IMR-90 (cell line): ENCODE measurements around the gene SMYD1. TPM values are rescaled to one million over a fixed set of nuclear protein-coding genes. Genes with fewer than 3 reads are reported as not detected.

Experiments
- ATAC-seq: fragments of 200-7000 bp; cut with Tn5 transposase; 2 replicates; pipeline ENCODE4 v1.9.1; 2020; ENCODE audit warnings: low read depth, mild to moderate bottlenecking, moderate library complexity
- BruUV-seq: library from RNA; stranded (reverse); fragments of 400-500 nt; replicated peaks from 2 replicates; lab custom pipeline; 2021; lab: Mats Ljungman, UMichigan
- CTCF ChIA-PET: fragments of 300-600 bp; formaldehyde crosslinking; extraction: SDS; loops from one replicate; lab custom pipeline; 2021; ENCODE audit warnings: antibody characterized with exemption; lab: Yijun Ruan, JAX
- POLR2A ChIA-PET: fragments of 300-600 bp; sonication (Branson Sonifier 250); formaldehyde crosslinking; loops from one replicate; lab custom pipeline; 2022; ENCODE audit warnings: antibody characterized with exemption; ENCODE audit not compliant: unreplicated experiment; lab: Charles Lee
- DNase-seq: peaks from one replicate; pipeline ENCODE4 v3.0.0; 2013
- H2AFZ ChIP-seq: replicated peaks from 2 replicates; pipeline ENCODE3; 2013; ENCODE audit warnings: low read length, mild to moderate bottlenecking; ENCODE audit not compliant: poor library complexity
- H2AK5ac ChIP-seq: 2 replicates; pipeline ENCODE4 v1.6.1; 2013; ENCODE audit warnings: low read depth, low read length, inconsistent platforms
- H2AK9ac ChIP-seq: replicated peaks from 2 replicates; pipeline ENCODE3; 2013; ENCODE audit warnings: mild to moderate bottlenecking, low read depth, low read length, moderate library complexity; ENCODE audit not compliant: poor library complexity
- H2BK120ac ChIP-seq: 2 replicates; pipeline ENCODE4 v1.6.1; 2013; ENCODE audit warnings: low read depth, low read length, inconsistent platforms
- H2BK15ac ChIP-seq: 3 replicates; pipeline ENCODE4 v1.6.1; 2013; ENCODE audit warnings: low read depth, low read length, inconsistent platforms
- H2BK20ac ChIP-seq: 2 replicates; pipeline ENCODE4 v1.6.1; 2013; ENCODE audit warnings: low read depth, mild to moderate bottlenecking, inconsistent platforms, low read length, moderate library complexity
- H2BK5ac ChIP-seq: 2 replicates; pipeline ENCODE4 v1.6.1; 2013; ENCODE audit warnings: mild to moderate bottlenecking, low read depth, low read length, inconsistent platforms; ENCODE audit not compliant: poor library complexity, severe bottlenecking
- H3K14ac ChIP-seq: replicated peaks from 2 replicates; pipeline ENCODE4 v1.6.1; 2013; ENCODE audit warnings: low read depth, low read length, inconsistent platforms
- H3K18ac ChIP-seq: 2 replicates; pipeline ENCODE4 v1.6.1; 2013; ENCODE audit warnings: low read depth, low read length, control low read depth
- H3K23ac ChIP-seq: 2 replicates; pipeline ENCODE4 v1.6.1; 2013; ENCODE audit warnings: low read depth, low read length, inconsistent platforms
- H3K27ac ChIP-seq: 2 replicates; pipeline ENCODE4 v1.5.1; 2013; ENCODE audit warnings: mild to moderate bottlenecking, control low read depth, low read length; ENCODE audit not compliant: insufficient read depth
- H3K27me3 ChIP-seq: 2 replicates; pipeline ENCODE4 v1.6.1; 2013; ENCODE audit warnings: low read length; ENCODE audit not compliant: control insufficient read depth, insufficient read depth
- H3K36me3 ChIP-seq: 2 replicates; pipeline ENCODE4 v1.6.1; 2013; ENCODE audit warnings: low read length, mixed read lengths; ENCODE audit not compliant: control insufficient read depth, insufficient read depth
- H3K4ac ChIP-seq: 2 replicates; pipeline ENCODE4 v1.6.1; 2013; ENCODE audit warnings: low read depth, low read length, inconsistent platforms
- H3K4me1 ChIP-seq: 2 replicates; pipeline ENCODE4 v1.6.1; 2013; ENCODE audit warnings: low read length, mixed read lengths; ENCODE audit not compliant: control insufficient read depth, insufficient read depth
- H3K4me2 ChIP-seq: 2 replicates; pipeline ENCODE4 v1.6.1; 2013; ENCODE audit warnings: low read depth, mild to moderate bottlenecking, control low read depth, low read length, moderate library complexity
- H3K4me3 ChIP-seq: 2 replicates; pipeline ENCODE4 v1.5.1; 2013; ENCODE audit warnings: low read depth, mild to moderate bottlenecking, control low read depth, low read length, moderate library complexity; ENCODE audit not compliant: insufficient read depth
- H3K56ac ChIP-seq: 2 replicates; pipeline ENCODE4 v1.6.1; 2013; ENCODE audit warnings: low read length, inconsistent platforms; ENCODE audit not compliant: insufficient read depth; ENCODE audit errors: extremely low read depth
- H3K79me1 ChIP-seq, 2 experiments: 2 replicates each; pipeline ENCODE4 v1.6.1; 2013; ENCODE audit warnings: low read length in 2 of 2, inconsistent platforms in 1 of 2, low read depth in 1 of 2
- H3K9ac ChIP-seq: 2 replicates; pipeline ENCODE4 v1.6.1; 2013; ENCODE audit warnings: low read depth, low read length, control low read depth
- H3K9me1 ChIP-seq: 2 replicates; pipeline ENCODE4 v1.6.1; 2013; ENCODE audit warnings: low read length, inconsistent platforms; ENCODE audit not compliant: insufficient read depth
- H3K9me3 ChIP-seq: 2 replicates; pipeline ENCODE4 v1.6.1; 2013; ENCODE audit warnings: low read length; ENCODE audit not compliant: control insufficient read depth, insufficient read depth
- H4K20me1 ChIP-seq: 2 replicates; pipeline ENCODE4 v1.6.1; 2013; ENCODE audit warnings: low read length, inconsistent platforms; ENCODE audit not compliant: insufficient read depth
- H4K5ac ChIP-seq: 2 replicates; pipeline ENCODE4 v1.6.1; 2013; ENCODE audit warnings: mild to moderate bottlenecking, low read depth, low read length, control low read depth
- H4K8ac ChIP-seq, 2 experiments: 2 replicates each; pipeline ENCODE4 v1.6.1; 2013; ENCODE audit warnings: low read depth in 2 of 2, low read length in 2 of 2, control low read depth in 1 of 2, inconsistent platforms in 1 of 2
- H4K91ac ChIP-seq: 2 replicates; pipeline ENCODE4 v1.6.1; 2013; ENCODE audit warnings: low read depth, low read length, inconsistent platforms; ENCODE audit not compliant: insufficient read depth
- BHLHE40 ChIP-seq: fragments of 150-350 bp; IDR thresholded peaks from 2 replicates; pipeline ENCODE4 v1.6.1; 2016; ENCODE audit warnings: mild to moderate bottlenecking, low read depth, low read length
- CEBPB ChIP-seq: IDR thresholded peaks from 2 replicates; pipeline ENCODE4 v1.6.1; 2012; ENCODE audit warnings: low read depth, low read length, improper control_type of control experiment
- MAZ ChIP-seq: IDR thresholded peaks from 2 replicates; pipeline ENCODE4 v1.6.1; 2012; ENCODE audit warnings: low read depth, mild to moderate bottlenecking, low read length, improper control_type of control experiment, moderate library complexity, borderline replicate concordance
- MXI1 ChIP-seq: IDR thresholded peaks from 2 replicates; pipeline ENCODE4 v1.6.1; 2012; ENCODE audit warnings: low read depth, mild to moderate bottlenecking, low read length, moderate library complexity, borderline replicate concordance
- NFE2L2 ChIP-seq: fragments of 150-350 bp; IDR thresholded peaks from 2 replicates; pipeline ENCODE4 v1.6.1; 2016; ENCODE audit warnings: low read depth, mild to moderate bottlenecking, low read length
- POLR2A ChIP-seq: IDR thresholded peaks from 2 replicates; pipeline ENCODE4 v1.6.1; 2012; ENCODE audit warnings: mild to moderate bottlenecking, low read depth, low read length
- RAD21 ChIP-seq: IDR thresholded peaks from 2 replicates; pipeline ENCODE4 v1.6.1; 2012; ENCODE audit warnings: low read length, improper control_type of control experiment
- RCOR1 ChIP-seq: IDR thresholded peaks from 2 replicates; pipeline ENCODE4 v1.6.1; 2012; ENCODE audit warnings: mild to moderate bottlenecking, low read length, improper control_type of control experiment; ENCODE audit not compliant: insufficient replicate concordance
- RFX5 ChIP-seq: IDR thresholded peaks from 2 replicates; pipeline ENCODE4 v1.8.0; 2012; ENCODE audit warnings: low read depth, mild to moderate bottlenecking, low read length, moderate library complexity
- SMC3 ChIP-seq: fragments of 150-350 bp; IDR thresholded peaks from 2 replicates; pipeline ENCODE4 v1.6.1; 2016; ENCODE audit warnings: low read depth, mild to moderate bottlenecking, antibody characterized with exemption, low read length, moderate library complexity
- WGBS, 2 experiments: methylation state at CpG; one replicate each; pipeline versions ENCODE4 v1.1.5 to v1.1.7; 2013; ENCODE audit warnings: missing lambda C conversion rate in 2 of 2; ENCODE audit not compliant: insufficient read length in 1 of 2; ENCODE audit errors: extremely low coverage in 2 of 2; 5-methylcytosine and 5-hydroxymethylcytosine counted together
- dilution Hi-C: fragments of 300-500 bp; cut with HindIII; formaldehyde crosslinking; loops from one replicate; pipeline ENCODE4 v1.14.3; 2018; ENCODE audit warnings: low sequenced_read_pairs; ENCODE audit not compliant: unreplicated experiment
- in situ Hi-C: fragments of 300-500 bp; cut with MboI; formaldehyde crosslinking; loops from 3 replicates; pipeline ENCODE4 v1.14.3; 2019; ENCODE audit warnings: low sequenced_read_pairs, inconsistent platforms, mixed read lengths
- intact Hi-C: fragments of 100-400 bp; cut with micrococcal nuclease; formaldehyde crosslinking; loops from 2 replicates; pipeline ENCODE4 v1.10.0; 2022
- polyA plus RNA-seq, 3 experiments: library from polyadenylated mRNA; depleted of rRNA; stranded (reverse); fragments of >200 nt; gene quantifications; 2 replicates each; pipeline ENCODE4 v1.2.3, GENCODE V29; 2012; ENCODE audit warnings: low replicate concordance in 1 of 3
- total RNA-seq: library from RNA; depleted of rRNA; stranded (reverse); fragments of >200 nt; gene quantifications from 2 replicates; pipeline ENCODE4 v1.2.3, GENCODE V29; 2012
- TF ChIP-seq, protein P1 (sequence below): fragments of 150-350 bp; IDR thresholded peaks from 2 replicates; pipeline ENCODE4 v1.6.1; 2017; ENCODE audit warnings: mild to moderate bottlenecking, antibody characterized with exemption, low read length, low read depth
- TF ChIP-seq, protein P2 (sequence below): fragments of 150-350 bp; IDR thresholded peaks from 2 replicates; pipeline ENCODE4 v1.6.1; 2016; ENCODE audit warnings: low read depth, mild to moderate bottlenecking, low read length, moderate library complexity, borderline replicate concordance
- TF ChIP-seq, protein P3 (sequence below): conservative IDR thresholded peaks from 2 replicates; pipeline ENCODE4 v1.5.1; 2012; ENCODE audit warnings: mild to moderate bottlenecking, low read depth, low read length, improper control_type of control experiment

SMYD1 gene
- total and polyA plus RNA-seq, 2 of the 4 experiments (the other 2 are of a cell fraction): not detected

DNA sequence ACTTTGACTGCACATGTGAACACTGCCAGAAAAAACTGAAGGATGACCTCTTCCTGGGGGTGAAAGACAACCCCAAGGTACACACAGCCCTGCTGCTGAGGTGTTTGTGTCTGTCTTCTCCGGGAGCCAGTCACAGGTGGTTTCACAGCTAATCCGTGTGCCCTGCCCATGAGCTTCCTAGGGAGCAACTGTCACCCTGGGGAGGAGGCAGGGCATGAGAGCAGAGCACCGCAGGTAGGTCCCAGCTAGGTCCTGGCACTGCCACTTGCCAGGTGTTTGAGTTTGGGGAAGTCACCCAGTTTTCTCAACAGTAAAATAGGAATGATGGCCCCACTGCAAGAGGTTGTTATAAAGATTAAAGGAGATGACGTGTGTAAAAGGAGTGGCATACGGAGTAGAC, 29.1 kb downstream of the SMYD1 start:
- dilution Hi-C loops (no loop called here), in situ Hi-C loops (no loop called here), intact Hi-C loops (no loop called here)
- H2BK15ac ChIP-seq: no peak overlapping the region
- H4K5ac ChIP-seq: no peak overlapping the region
- BruUV-seq: no TSS peak
- no peaks in the 10 kb centered on the region; the same call in 1 of the 2 replicates for H3K9me1 ChIP-seq
- ChIA-PET CTCF (no interaction called here), POLR2A (no interaction called here)
- no peak overlapping the region for H2AFZ ChIP-seq
- H3K4me1 ChIP-seq: no peaks in the 10 kb centered on the region
- TF ChIP-seq NFE2L2 (no peak), MXI1 (no peak), BHLHE40 (no peak), RFX5 (no peak), SMC3 (no peak), POLR2A (no peak), RCOR1 (no peak), CEBPB (no peak), MAZ (no peak), RAD21 (no peak)
- TF ChIP-seq, protein P1, sequence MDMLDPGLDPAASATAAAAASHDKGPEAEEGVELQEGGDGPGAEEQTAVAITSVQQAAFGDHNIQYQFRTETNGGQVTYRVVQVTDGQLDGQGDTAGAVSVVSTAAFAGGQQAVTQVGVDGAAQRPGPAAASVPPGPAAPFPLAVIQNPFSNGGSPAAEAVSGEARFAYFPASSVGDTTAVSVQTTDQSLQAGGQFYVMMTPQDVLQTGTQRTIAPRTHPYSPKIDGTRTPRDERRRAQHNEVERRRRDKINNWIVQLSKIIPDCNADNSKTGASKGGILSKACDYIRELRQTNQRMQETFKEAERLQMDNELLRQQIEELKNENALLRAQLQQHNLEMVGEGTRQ: no peak
- TF ChIP-seq, protein P2, sequence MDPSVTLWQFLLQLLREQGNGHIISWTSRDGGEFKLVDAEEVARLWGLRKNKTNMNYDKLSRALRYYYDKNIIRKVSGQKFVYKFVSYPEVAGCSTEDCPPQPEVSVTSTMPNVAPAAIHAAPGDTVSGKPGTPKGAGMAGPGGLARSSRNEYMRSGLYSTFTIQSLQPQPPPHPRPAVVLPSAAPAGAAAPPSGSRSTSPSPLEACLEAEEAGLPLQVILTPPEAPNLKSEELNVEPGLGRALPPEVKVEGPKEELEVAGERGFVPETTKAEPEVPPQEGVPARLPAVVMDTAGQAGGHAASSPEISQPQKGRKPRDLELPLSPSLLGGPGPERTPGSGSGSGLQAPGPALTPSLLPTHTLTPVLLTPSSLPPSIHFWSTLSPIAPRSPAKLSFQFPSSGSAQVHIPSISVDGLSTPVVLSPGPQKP: no peak
- TF ChIP-seq, protein P3, sequence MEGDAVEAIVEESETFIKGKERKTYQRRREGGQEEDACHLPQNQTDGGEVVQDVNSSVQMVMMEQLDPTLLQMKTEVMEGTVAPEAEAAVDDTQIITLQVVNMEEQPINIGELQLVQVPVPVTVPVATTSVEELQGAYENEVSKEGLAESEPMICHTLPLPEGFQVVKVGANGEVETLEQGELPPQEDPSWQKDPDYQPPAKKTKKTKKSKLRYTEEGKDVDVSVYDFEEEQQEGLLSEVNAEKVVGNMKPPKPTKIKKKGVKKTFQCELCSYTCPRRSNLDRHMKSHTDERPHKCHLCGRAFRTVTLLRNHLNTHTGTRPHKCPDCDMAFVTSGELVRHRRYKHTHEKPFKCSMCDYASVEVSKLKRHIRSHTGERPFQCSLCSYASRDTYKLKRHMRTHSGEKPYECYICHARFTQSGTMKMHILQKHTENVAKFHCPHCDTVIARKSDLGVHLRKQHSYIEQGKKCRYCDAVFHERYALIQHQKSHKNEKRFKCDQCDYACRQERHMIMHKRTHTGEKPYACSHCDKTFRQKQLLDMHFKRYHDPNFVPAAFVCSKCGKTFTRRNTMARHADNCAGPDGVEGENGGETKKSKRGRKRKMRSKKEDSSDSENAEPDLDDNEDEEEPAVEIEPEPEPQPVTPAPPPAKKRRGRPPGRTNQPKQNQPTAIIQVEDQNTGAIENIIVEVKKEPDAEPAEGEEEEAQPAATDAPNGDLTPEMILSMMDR: no peak
- no peaks in the 10 kb centered on the region for H3K36me3 ChIP-seq
- H3K4me2 ChIP-seq: no peak overlapping the region
- DNase-seq (no peak), ATAC-seq (no peak)
- H3K18ac ChIP-seq: no peak overlapping the region
- no peaks in the 10 kb centered on the region for H3K9me3 ChIP-seq
- H2BK120ac ChIP-seq: no peak overlapping the region
- no peak overlapping the region for H3K4me3 ChIP-seq
- no peak overlapping the region for H2BK5ac ChIP-seq
- no peak overlapping the region for H4K8ac ChIP-seq
- H3K14ac ChIP-seq: no peak overlapping the region
- no peak overlapping the region for H3K4ac ChIP-seq
- H2BK20ac ChIP-seq: no peak overlapping the region
- no peaks in the 10 kb centered on the region for H3K79me1 ChIP-seq
- H3K23ac ChIP-seq: no peak overlapping the region
- H2AK5ac ChIP-seq: no peak overlapping the region
- no peak overlapping the region for H4K91ac ChIP-seq
- WGBS, 2 experiments: 71% methylated on average over 1 of the region's 5 CpGs; no CpG with 5 or more reads in 1 of the 2 experiments
- no peak overlapping the region for H3K9ac ChIP-seq
- no peaks in the 10 kb centered on the region for H4K20me1 ChIP-seq
- H3K27ac ChIP-seq: no peak overlapping the region
- peaks cover 15% of the 10 kb centered on the region for H3K27me3 ChIP-seq
- H2AK9ac ChIP-seq: no peak overlapping the region
- H3K56ac ChIP-seq: no peak overlapping the region
